Spleen (tissue), 11 donors: Measurements from ENCODE around the gene LRRC56. TPM values are rescaled to one million over a fixed set of nuclear protein-coding genes. Genes with fewer than 3 reads are reported as not detected.

Source experiments
- DNase-seq: peaks from one replicate; pipeline ENCODE4 v3.0.0-alpha.2; 2020
- H3K27ac ChIP-seq, 8 donors: fragments of 200-600 bp; sonication (generic) in 7 of 8; 1 replicate in 4 of 8; 2 replicates in 4 of 8; pipeline versions ENCODE4 v1.5.0 to v1.8.0; 2016 to 2021; ENCODE audit warnings: inconsistent platforms in 4 of 8, mild to moderate bottlenecking in 4 of 8, moderate library complexity in 1 of 8
- H3K27me3 ChIP-seq, 7 donors: fragments of 200-600 bp; sonication (generic) in 6 of 7; replicated peaks in 1 of 7; 1 replicate in 4 of 7; 2 replicates in 3 of 7; pipeline versions ENCODE4 v1.5.0 to v1.8.0; 2016 to 2021; ENCODE audit warnings: inconsistent platforms in 3 of 7, mild to moderate bottlenecking in 1 of 7
- H3K36me3 ChIP-seq, 6 donors: fragments of 200-600 bp; sonication (generic) in 5 of 6; 1 replicate in 4 of 6; 2 replicates in 2 of 6; pipeline versions ENCODE4 v1.5.0 to v1.8.0; 2016 to 2021; ENCODE audit warnings: inconsistent platforms in 2 of 6
- H3K4me1 ChIP-seq, 6 donors: fragments of 200-600 bp; sonication (generic) in 5 of 6; 1 replicate in 3 of 6; 2 replicates in 3 of 6; pipeline versions ENCODE4 v1.5.0 to v1.8.0; 2016 to 2021; ENCODE audit warnings: inconsistent platforms in 3 of 6
- H3K4me3 ChIP-seq, 8 donors: fragments of 200-600 bp; sonication (generic) in 7 of 8; 1 replicate in 4 of 8; 2 replicates in 4 of 8; pipeline versions ENCODE4 v1.5.0 to v1.8.0; 2016 to 2021; ENCODE audit warnings: inconsistent platforms in 4 of 8, mild to moderate bottlenecking in 4 of 8, moderate library complexity in 2 of 8
- H3K9me3 ChIP-seq, 8 donors: fragments of 200-600 bp; sonication (generic) in 7 of 8; 1 replicate in 4 of 8; 2 replicates in 4 of 8; pipeline versions ENCODE4 v1.5.0 to v1.8.0; 2016 to 2021; ENCODE audit warnings: inconsistent platforms in 4 of 8
- POLR2A ChIP-seq, 3 donors: fragments of 450-650 bp; IDR thresholded peaks; one replicate each; pipeline ENCODE4 v1.5.1; 2017; ENCODE audit warnings: antibody characterized with exemption in 3 of 3, mild to moderate bottlenecking in 1 of 3
- POLR2AphosphoS5 ChIP-seq, 3 donors: sonication (generic); formaldehyde crosslinking; IDR thresholded peaks; one replicate each; pipeline ENCODE4 v1.5.1; 2017; ENCODE audit warnings: antibody characterized with exemption in 3 of 3
- whole genome bisulfite sequencing, 5 donors: extraction: QIAGEN DNeasy Blood & Tissue Kit in 3 of 5; methylation state at CpG; one replicate each; pipeline versions ENCODE4 v1.1.5 to v1.1.7; 2013 to 2018; 5-methylcytosine and 5-hydroxymethylcytosine counted together
- intact Hi-C: fragments of 100-400 bp; cut with DNase I; formaldehyde crosslinking; loops from one replicate; pipeline ENCODE4 v1.15.0; 2023; ENCODE audit warnings: low total_unique reads
- polyA plus RNA-seq, 3 donors: library from polyadenylated mRNA; stranded (reverse); fragments of 200-250 nt; gene quantifications; one replicate each; pipeline ENCODE4 v1.2.1, GENCODE V29; 2013
- total RNA-seq, 7 donors: library from RNA; depleted of rRNA in 3 of 7; stranded (reverse); fragments of >200 nt in 3 of 7; fragmentation: NEBNext Ultra II Directional in 4 of 7; extraction: Animal tissue kit (Norgen Biotek cat#: 25700) in 4 of 7; gene quantifications; one replicate each; pipeline versions ENCODE4 v1.1.0 to v1.2.1, GENCODE V29; 2016 to 2021
- TF ChIP-seq, protein P1 (sequence below), 11 experiments: fragments of 200-600 bp in 7 of 11; fragments of 450-650 bp in 4 of 11; sonication (generic) in 4 of 11; IDR thresholded peaks in 8 of 11; conservative IDR thresholded peaks in 3 of 11; 1 replicate in 7 of 11; 2 replicates in 4 of 11; pipeline versions ENCODE4 v1.4.0 to v1.8.0; 2016 to 2021; ENCODE audit warnings: antibody characterized with exemption in 11 of 11, inconsistent platforms in 4 of 11, mild to moderate bottlenecking in 1 of 11
- donor health status: healthy with polysubstance abuse.
- donor health status: DM: no; HTN: no; CAD: no; lungs with moderate emphysema.
- donor health status: DM: no; HTN: no; CAD: no.
- donor health status: Bipolar disorder and iron deficiency.
- donor health status: healthy.
- donor health status: DM: no; HTN: no; CAD: no.
- donor health status: DM: yes; HTN: yes; CAD: no.

Gene LRRC56
- total and polyA plus RNA-seq, 10 donors = 1.0 to 4.6 (median 2.3) TPM

DNA sequence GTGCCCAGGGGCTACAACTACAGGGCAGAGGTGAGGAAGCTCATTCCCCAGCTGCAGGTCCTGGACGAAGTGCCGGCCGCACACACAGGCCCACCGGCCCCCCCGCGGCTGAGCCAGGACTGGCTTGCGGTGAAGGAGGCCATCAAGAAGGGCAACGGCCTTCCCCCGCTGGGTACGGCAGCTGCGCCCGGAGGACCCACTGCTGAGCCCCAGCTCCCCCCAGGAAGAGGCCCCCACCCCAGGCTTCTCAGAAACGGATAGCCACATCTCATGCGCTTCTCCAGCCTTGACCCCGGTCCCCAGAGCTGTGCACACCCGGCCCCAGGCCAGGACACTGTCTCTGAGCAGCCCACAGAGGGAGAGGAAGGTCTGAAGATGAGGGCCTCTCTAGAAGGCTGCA, 13.8 kb downstream of the LRRC56 start:
- Histone ChIP-seq H3K4me3 (no peak overlapping the region), H3K27ac (no peak overlapping the region), H3K36me3 (peaks cover 0 to 6% (median 0%) of the 10 kb centered on the region in 6 donors), H3K4me1 (peaks cover 5 to 31% (median 21%) of the 10 kb centered on the region in 6 donors), H3K9me3 (no peaks in the 10 kb centered on the region), H3K27me3 (peaks cover 2 to 38% (median 26%) of the 10 kb centered on the region in 7 donors)
- 56 to 95% (median 87%) methylated on average over 3 to 16 of the region's 16 CpGs for WGBS, 5 donors
- DNase-seq = no peak
- intact Hi-C loops = loop anchor here (10.0 kb wide), 1 partner anchor 174 kb away; no protein-coding TSS in a partner anchor
- TF ChIP-seq POLR2AphosphoS5 (IDR thresholded peaks at IDR 0.05) (no peak), POLR2A (IDR thresholded peaks at IDR 0.05) (no peak)
- TF ChIP-seq, protein P1, sequence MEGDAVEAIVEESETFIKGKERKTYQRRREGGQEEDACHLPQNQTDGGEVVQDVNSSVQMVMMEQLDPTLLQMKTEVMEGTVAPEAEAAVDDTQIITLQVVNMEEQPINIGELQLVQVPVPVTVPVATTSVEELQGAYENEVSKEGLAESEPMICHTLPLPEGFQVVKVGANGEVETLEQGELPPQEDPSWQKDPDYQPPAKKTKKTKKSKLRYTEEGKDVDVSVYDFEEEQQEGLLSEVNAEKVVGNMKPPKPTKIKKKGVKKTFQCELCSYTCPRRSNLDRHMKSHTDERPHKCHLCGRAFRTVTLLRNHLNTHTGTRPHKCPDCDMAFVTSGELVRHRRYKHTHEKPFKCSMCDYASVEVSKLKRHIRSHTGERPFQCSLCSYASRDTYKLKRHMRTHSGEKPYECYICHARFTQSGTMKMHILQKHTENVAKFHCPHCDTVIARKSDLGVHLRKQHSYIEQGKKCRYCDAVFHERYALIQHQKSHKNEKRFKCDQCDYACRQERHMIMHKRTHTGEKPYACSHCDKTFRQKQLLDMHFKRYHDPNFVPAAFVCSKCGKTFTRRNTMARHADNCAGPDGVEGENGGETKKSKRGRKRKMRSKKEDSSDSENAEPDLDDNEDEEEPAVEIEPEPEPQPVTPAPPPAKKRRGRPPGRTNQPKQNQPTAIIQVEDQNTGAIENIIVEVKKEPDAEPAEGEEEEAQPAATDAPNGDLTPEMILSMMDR (IDR thresholded peaks at IDR 0.05 in 8 of 11, conservative IDR thresholded peaks at IDR 0.05 in 3 of 11) = no peak

DNA sequence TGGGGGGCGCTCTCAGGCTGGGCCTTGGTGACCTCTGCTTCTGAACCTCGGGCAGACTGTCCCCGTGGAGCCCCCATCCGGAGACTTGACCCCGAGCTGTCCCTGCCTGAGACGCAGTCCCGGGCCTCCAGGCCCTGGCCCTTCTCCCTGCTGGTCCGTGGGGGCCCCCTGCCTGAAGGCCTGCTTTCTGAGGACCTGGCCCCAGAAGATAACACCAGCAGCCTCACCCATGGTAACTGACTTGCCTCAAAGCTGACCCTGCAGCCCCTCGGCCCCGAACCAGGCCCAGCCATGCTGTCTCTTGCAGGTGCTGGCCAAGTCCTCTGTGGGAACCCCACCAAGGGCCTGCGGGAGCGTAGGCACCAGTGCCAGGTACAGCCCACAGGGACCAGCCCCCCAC, 14.3 kb downstream of the LRRC56 start:
- no peak for DNase-seq
- Histone ChIP-seq H3K9me3 (no peaks in the 10 kb centered on the region), H3K4me1 (peaks cover 5 to 36% (median 25%) of the 10 kb centered on the region in 6 donors), H3K27me3 (peaks cover 2 to 42% (median 31%) of the 10 kb centered on the region in 7 donors), H3K36me3 (peaks cover 0 to 6% (median 0%) of the 10 kb centered on the region in 6 donors), H3K4me3 (no peak overlapping the region), H3K27ac (no peak overlapping the region)
- intact Hi-C loops = loop anchor here (10.0 kb wide), 1 partner anchor 173 kb away; no protein-coding TSS in a partner anchor
- WGBS, 5 donors = 67 to 94% (median 80%) methylated on average over 5 to 12 of the region's 12 CpGs
- TF ChIP-seq POLR2AphosphoS5 (IDR thresholded peaks at IDR 0.05) = no peak
- no peak for TF ChIP-seq POLR2A (IDR thresholded peaks at IDR 0.05)
- TF ChIP-seq, protein P1 (IDR thresholded peaks at IDR 0.05 in 8 of 11, conservative IDR thresholded peaks at IDR 0.05 in 3 of 11) = no peak

DNA sequence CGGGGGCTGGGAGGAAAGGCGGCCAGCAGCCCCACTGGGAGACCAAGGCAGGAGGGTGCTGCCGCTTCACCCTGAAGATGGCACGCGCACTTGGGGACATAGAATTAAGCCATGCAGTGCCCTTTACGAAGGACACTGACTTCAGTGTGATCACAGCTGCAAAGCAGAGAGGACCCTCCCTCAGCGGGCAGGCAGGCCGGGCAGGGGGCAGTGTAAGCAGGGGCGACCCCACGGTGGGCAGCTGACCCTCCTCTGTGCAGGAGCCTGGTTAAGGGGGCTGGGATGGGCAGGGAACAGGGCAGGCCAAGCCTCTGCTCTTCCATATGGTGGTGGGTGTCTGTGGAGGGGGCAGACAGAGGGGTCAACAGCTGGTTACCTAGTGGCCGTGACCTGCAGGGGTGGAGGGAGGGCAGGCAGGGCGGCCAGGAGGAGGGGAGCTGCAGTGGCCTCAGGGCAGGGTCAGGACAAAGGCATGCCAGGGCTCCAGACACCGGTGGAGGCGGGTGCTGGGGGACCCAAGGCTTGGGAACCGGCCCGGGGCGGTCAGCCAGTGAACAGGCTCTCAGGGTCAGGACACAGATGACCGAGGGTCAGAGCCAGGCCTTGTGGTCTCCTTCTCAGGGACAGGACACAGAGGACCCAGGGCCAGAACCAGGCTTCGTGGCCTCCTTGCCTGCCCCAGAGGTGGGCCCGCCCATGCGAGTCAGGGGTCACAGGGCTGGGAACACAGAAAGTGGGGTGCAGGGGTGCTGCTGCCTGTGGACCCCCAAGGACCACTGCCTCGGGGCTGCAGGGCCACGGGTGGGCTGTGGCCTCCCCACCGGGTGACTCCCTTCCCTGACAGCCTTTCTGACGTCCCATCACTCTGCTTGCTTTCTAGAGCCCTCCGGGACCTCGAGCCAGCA, 16.0 kb downstream of the LRRC56 start:
- intact Hi-C loops = loop anchor here (10.0 kb wide), 1 partner anchor 171 kb away; no protein-coding TSS in a partner anchor
- WGBS, 5 donors = 82 to 90% (median 87%) methylated on average over 24 to 27 of the region's 27 CpGs
- Histone ChIP-seq H3K27me3 (peaks cover 2 to 60% (median 37%) of the 10 kb centered on the region in 7 donors), H3K4me3 (no peak overlapping the region), H3K9me3 (no peaks in the 10 kb centered on the region), H3K27ac (no peak overlapping the region), H3K36me3 (peaks cover 0 to 6% (median 0%) of the 10 kb centered on the region in 6 donors), H3K4me1 (peaks cover 5 to 40% (median 26%) of the 10 kb centered on the region in 6 donors)
- TF ChIP-seq, protein P1 (IDR thresholded peaks at IDR 0.05 in 8 of 11, conservative IDR thresholded peaks at IDR 0.05 in 3 of 11) = no peak
- TF ChIP-seq POLR2AphosphoS5 (IDR thresholded peaks at IDR 0.05) (no peak), POLR2A (IDR thresholded peaks at IDR 0.05) (no peak)
- no peak for DNase-seq

DNA sequence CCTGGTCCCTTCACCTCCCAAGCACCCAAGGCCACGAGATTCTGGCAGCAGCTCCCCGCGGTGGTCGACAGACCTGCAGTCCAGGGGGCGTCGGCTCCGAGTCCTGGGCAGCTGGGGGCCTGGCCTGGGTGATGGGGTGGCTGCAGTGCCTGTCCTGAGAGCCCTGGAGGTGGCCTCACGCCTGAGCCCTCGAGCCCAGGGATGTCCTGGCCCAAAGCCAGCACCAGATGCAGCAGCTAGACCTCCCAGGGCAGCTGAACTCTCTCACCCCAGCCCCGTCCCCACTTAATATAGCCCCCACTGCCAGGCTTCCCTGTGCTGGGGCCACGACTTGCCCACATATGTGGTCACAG, 16.6 kb downstream of the LRRC56 start:
- Histone ChIP-seq H3K4me1 (peaks cover 5 to 40% (median 26%) of the 10 kb centered on the region in 6 donors), H3K9me3 (no peaks in the 10 kb centered on the region), H3K36me3 (peaks cover 0 to 6% (median 0%) of the 10 kb centered on the region in 6 donors), H3K4me3 (no peak overlapping the region), H3K27me3 (peaks cover 2 to 66% (median 37%) of the 10 kb centered on the region in 7 donors), H3K27ac (no peak overlapping the region)
- DNase-seq = no peak
- TF ChIP-seq POLR2A (IDR thresholded peaks at IDR 0.05) (no peak), POLR2AphosphoS5 (IDR thresholded peaks at IDR 0.05) (no peak)
- TF ChIP-seq, protein P1 (IDR thresholded peaks at IDR 0.05 in 8 of 11, conservative IDR thresholded peaks at IDR 0.05 in 3 of 11) = no peak
- intact Hi-C loops = loop anchor here (10.0 kb wide), 1 partner anchor 171 kb away; no protein-coding TSS in a partner anchor
- WGBS, 5 donors = 60 to 72% (median 65%) methylated on average over 6 to 11 of the region's 11 CpGs
